HG03442 (cell line): ENCODE measurements around the gene ALS2.
"Not testable (repeated sequence)": the region's sequence is repeated elsewhere in the genome, so short reads cannot be mapped to it uniquely, and the experiment has no call there.

Experiments used
- ATAC-seq: cut with Tn5 transposase; IDR thresholded peaks from one replicate; pipeline ENCODE4 v1.9.1; 2021; ENCODE audit warnings: mild to moderate bottlenecking, moderate library complexity; ENCODE audit not compliant: unreplicated experiment

The ALS2 gene

DNA sequence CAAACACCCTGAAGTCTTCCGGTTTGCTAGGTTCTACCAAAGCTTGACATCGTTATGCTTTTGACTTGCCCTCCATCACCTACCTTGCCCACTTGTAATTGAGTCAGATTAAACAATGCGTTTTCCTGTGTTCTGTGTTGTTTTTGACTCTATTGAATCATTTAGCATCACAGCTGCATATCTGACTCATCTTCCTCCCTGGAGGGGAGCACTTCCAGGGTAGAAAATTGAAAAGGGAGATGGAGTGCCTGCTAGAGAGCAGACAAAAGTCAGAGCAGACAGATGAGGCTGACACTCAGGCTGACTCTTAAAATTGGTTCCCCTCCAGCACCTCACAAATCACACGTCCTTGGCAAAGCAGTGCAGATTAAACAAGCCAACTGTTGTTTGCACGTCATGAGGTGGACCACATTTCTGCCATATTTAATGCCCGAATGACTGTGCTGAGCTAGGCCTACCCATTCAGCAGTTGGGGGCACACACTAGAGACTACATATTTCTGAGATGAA, 84.5 kb downstream of the ALS2 start:
- ATAC-seq: no peak

DNA sequence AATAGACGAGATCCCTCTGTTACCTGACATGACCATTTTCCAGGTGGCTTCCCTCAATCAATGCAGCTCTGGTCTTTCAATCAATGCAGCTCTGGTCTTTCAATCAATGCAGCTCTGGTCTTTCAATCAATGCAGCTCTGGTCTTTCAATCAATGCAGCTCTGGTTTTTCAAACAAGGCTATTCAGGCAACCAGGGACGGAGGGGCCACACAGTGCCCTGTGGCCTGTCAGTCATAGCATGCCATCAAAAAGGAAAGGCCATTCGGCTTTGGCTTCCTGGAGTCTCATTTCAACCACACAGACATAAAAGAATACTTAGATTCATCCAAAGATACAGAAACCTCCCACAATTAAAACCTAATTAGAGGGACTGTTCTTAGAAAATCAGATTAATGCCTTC, 95.6 kb downstream of the ALS2 start:
- ATAC-seq: no peak

DNA sequence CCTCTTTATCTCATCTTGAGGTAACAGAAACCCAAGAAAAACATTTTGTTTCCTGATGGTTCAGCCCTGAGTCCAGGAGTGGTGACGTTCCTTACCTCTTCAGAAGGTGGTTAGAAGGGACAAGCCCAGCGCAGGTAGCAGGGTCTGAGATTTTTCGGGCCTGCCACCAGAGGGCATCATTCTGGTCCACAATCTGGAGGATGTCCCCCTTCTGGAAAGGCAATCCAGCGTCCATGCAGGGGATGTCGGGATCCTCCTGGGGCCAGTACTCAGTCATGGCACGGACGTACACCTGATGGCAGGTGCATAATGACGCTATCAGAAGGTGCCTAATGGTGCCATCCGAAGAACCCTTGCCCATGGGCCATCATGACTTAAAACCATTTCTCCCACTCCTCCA, 100.0 kb downstream of the ALS2 start:
- no peak for ATAC-seq

DNA sequence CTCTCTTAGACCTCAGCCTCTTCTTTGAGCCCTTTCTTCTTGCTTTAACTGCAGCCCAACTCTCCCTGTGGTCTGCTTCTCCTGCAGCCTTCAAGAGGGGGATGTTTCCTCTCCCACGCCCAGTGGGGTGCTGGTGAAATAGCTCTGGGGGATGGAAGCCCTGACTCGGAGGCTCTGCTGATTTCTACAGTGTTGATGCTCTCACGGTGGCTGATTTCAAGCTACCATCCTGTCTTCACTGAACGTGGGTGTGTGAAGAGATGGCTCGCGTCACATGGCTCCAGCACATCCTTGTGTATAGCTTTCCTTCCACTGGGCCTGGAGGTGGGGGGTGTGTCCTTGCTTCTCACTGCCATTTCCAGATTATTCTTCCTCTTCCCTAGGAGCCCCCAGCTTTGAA, 102.3 kb downstream of the ALS2 start:
- ATAC-seq: no peak

DNA sequence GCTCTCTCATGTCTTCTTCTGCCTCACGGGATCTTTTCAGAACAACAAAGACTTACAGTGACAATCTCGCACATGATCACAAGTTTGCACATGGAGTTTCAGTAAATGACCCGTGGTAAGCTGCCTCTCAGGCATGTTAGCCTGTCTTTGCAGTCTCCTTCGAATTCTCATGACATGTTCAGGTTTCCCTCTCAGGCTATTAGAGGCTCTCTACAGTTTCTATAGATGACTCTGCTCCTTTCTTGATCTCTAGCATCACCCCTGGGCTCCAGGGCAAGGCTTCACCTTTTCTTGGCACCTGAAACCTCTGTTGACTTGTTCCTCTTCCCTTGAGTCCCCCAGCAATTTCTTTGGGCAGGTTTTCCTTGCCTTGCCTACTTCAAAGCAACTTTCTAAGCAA, 105.3 kb downstream of the ALS2 start:
- ATAC-seq: no peak

DNA sequence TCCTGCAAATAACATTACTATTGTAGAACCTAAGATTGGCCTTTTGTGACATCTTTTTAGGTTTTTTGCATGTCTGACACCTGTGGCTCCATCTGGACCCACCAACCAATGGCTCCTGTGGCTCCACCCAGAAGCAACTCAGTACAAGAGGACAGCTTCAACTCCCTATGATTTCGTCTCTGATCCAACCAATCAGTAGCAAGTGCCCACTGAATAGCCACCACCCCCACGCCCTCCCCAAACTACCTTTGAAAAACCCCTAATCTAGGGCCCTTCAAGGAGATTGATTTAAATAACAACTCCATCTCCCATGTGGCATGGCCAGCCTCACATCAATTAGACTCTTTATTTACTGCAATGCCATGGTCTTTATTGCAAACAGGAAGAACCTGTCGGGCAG, 105.9 kb downstream of the ALS2 start:
- ATAC-seq: no peak

DNA sequence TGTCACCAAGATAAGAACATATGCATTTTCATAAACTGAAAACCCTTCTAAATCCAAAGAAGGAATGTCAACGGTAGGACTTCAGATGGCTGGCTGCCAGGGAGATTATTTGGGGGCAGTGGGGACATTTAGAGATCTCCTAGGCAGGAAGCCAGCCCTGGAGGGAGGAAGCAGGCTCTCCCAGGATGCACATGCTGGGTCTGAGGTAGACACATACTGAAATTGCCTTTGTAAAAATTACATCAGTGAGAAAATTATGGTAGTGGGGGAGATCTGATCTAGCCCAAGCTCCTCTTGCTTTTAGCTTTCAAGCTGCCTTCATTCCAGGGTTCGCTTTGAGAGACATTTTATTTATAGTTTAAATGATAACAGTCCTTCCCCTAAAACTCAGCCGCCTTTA, 106.4 kb downstream of the ALS2 start:
- no peak for ATAC-seq

DNA sequence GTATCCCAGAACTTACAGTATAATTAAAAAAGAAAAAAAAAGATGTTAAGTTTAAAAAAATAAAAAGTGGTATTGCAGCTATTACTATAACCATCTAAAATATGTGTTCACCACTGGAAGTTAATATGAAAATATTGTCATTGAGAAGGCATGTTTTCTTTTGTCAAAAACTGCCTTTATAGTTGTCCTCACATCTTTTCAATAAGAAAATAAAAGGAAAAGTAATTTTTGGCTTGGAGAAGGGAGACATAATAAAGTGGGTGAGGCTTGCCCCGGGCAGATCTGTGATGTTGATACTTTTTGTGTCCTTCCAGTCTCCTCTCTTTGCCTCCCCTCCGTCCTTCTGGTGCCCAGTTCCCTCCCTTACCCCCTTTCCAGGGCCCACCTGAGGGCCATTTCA, 107.2 kb downstream of the ALS2 start:
- no peak for ATAC-seq

DNA sequence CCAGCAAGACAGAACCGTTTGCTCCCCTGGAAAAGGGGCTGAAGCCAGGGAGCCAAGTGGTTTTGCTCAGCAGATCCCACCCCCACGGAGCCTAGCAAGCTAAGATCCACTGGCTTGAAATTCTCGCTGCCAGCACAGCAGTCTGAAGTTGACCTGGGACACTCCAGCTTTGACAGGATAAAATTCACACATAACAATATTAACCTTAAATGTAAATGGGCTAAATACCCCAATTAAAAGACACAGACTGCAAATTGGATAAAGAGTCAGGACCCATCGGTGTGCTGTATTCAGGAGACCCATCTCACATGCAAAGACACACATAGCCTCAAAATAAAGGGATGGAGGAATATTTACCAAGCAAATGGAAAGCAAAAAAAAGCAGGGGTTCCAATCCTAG, 109.5 kb downstream of the ALS2 start:
- ATAC-seq: not testable (repeated sequence)

DNA sequence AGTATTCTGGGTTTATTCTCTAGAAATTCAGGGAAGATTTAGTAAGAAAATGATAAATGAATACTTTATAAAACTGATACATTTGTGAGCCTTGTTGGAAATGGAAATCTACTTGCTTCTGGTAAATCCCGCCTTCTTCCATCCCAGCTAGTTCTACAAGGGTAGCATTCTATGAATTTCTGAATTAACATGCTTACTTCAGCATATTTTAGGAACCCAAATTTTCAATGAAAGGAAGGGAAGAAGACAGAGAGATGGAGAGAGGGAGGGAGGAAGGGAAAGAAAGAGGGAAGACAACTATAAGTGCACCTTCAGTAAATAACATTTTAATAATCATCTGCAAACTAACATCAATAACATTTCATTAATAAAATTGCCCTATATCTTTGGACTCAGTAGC, 110.9 kb downstream of the ALS2 start:
- ATAC-seq: no peak

DNA sequence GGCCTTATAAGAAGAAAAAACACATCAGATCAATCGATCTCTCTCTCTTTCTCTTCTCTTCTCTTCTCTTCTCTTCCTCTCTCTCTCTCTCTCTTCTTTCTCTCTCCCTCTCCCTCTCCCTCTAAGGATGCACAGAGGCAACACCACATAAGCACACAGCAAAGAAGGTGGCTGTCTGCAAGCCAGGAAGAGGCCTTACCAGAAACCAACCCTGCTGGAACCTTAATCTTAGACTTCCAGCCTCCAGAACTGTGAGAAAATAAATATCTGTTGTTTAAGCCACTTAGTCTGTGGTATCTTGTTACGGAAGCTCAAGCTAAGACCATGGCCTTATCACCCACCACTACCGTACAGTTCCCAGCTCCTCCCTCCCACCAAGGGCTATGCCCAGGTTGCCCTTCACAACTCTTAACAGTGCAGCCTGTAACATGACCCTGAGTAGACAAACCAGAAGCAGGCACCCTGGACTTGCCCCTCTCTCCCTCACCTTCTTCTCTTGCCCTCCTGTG, 112.3 kb downstream of the ALS2 start:
- no peak for ATAC-seq

DNA sequence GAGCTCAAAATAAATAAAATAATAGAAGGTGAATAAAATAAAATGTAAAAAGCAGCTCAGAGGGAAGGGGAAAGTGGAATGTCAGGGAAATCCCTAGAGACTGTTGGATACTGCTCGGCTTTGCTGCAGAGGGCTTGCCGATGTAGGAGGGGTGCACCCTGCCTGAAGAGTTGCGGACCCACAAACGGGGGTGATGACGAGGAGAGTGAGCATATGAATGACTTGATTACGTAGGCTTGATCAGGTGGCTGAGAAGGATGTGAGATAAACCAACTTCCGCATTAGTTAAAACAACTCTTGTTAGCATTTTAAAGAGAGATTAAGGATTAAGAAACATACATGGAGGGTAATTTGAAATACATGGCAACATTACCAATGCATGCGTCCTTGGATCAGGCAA, 116.4 kb downstream of the ALS2 start:
- no peak for ATAC-seq

DNA sequence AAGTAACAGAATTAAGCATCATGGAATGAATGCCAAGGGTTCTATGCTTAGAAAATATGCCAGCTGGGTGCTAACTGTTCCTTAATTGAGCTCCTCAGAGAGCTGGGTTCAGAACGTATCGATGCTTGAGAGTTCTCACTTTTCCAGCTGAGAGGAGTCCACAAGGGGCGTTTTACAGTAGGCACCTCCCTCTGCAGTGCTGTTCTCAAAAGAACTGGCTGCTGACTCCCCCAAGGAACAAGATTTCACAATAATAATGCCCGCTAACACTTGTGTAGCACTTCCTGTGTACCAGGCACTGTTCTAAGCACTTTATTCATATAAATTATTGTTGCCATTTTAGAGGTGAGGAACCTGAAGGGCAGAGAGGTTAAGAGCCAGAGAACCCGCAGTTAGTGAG, 119.4 kb downstream of the ALS2 start:
- ATAC-seq: no peak

DNA sequence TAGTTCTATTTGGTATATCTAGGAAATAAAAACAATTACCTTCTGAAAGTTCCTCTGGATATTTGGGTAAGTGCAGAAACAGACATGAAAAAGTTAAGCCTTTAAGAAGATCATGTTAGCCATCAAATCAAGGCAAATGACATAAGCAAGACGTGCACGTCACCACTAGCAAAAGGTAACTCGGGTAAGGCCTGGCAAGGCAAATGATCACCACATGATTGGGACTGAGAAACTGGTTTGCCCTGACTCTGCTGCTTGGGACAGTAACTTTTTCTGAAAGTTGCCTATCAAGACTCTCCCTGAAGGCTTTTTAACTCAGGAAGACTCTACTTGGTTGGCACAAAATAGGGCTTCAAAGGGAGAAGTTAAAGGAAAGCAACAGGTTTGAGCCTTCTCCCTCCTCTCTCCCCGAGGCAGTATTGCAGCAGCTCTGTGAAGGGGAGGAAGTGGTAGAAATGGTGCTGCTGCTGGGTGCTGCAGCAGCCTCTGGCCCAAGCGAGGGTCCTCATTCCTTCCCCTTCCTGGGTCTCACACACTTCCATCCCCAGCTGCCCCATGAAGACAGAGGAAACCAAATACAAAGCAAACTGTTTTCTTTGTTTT, 120.3 kb downstream of the ALS2 start:
- ATAC-seq: no peak

DNA sequence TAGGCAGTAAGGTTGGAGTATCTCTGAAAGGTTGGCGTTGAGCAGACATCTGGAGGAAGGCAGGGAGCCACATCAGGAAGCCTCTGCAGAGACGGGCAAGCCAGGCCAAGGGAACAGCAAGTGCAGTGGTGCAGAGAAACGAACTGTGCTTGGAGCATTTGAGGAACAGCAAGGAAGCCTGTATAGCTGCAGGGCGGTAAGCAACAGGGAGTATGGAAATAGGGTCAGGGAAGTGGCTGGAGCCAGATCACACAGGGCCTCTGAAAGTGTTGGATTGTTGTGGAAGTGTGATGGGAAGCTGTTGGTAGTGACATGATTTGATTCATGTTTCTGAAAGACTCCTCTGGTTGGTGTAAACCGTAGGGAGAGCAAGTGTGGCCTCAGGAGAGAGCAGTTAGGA, 124.0 kb downstream of the ALS2 start:
- ATAC-seq: no peak

DNA sequence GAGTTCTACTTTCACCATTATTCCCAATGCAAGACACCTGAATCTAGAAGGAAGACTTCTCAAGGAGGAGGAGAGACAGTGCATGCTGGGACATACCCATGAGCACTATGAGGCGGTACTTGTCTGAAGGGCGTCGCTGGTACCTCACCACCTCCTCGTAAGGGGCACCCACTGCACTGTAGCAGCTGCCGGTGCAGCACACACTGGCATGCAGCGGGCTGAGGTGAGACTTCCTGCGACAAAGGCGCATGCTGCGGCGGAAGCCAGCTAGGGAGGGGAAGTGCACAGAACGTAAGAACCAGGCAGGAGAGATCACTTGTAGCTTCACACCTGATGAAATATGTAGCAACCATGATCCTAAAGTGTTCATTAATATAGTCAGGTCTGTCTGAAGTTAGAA, 124.6 kb downstream of the ALS2 start:
- ATAC-seq: no peak

DNA sequence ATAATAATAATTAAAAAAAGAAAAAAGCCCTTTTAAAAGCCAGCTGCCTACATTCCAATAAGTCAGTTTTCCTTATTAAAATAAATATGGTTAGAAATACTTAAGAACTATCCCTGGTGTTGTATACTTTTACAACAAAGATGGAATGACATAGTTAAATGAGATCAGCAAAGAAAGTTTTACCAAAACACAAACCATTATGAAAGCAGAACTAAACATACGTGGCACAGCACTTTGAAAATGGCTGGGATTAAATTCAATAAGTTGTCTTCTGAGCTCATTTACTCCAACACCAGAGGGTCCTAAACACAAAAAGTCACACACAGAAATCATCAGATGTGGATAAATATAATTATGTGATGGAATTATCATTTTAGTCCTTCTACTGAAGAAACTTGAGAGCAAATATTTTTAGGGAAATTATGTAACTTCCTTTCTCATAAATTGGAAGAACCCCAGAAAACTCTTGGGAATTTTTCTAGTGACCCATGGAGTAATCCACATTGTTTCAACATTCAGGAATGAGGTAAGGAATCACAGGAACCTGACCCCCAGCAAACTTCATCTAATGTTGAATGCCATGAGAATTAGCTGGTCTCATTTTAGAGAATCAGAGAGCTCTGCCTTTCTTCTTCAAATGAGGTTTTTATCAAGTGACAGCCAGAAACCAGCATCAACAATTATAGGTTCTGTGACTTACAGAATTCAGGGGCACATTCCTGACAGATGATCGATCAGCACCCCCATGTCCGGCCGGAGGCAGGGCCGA, 125.9 kb downstream of the ALS2 start:
- ATAC-seq: no peak

DNA sequence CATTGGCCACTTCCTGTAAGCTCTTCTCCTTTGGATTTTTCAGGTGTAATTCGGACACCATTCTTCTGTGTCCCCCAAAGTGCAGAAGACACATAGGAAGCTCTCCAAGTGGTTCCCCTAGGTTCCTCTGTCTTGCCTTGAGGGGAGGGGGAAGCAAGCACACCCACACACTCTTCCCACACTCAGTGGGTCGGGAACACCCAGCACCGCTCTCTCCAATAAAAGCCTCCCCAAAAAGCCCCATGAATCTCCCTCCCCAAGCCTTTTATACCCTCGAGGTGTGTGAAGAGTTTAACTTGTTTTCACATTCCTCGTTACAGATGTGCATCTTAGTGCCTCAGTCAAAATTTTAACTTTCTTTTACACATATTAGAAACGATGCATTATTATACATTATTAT, 127.5 kb downstream of the ALS2 start:
- no peak for ATAC-seq
